Measurements from ENCODE around the gene MUSTN1. TPM values are rescaled to one million over a fixed set of nuclear protein-coding genes. Genes with fewer than 3 reads are reported as not detected.

The MUSTN1 gene
- polyA plus RNA-seq (2013): 0.78 and 0.96 TPM in 2 replicates

GRCh38 chr3:52834871-52835501, at the start of gene MUSTN1:
MUSTN1 (minus strand) TSS chr3:52835019; CDS start chr3:52834948, 71 bp downstream.
- Histone ChIP-seq H3K79me2 (ENCODE audit: control insufficient read depth, insufficient read depth, low read length, poor library complexity) (no peaks in the 10 kb centered on the region), H3K4me1 (ENCODE audit: control insufficient read depth in 1 of 2, insufficient read depth in 2 of 2, low read length in 2 of 2) (no peaks in the 10 kb centered on the region), H3K4me2 (ENCODE audit: low read length) (no peak within 1 kb of the TSS), H2AFZ (ENCODE audit: insufficient read depth, low read length, poor library complexity) (no peak within 1 kb of the TSS), H2BK120ac (ENCODE audit: insufficient read depth, low read length, poor library complexity) (no peak within 1 kb of the TSS), H3K27ac (ENCODE audit: low read depth, low read length) (no peak within 1 kb of the TSS), H2BK5ac (ENCODE audit: low read depth, low read length, poor library complexity) (no peak within 1 kb of the TSS), H3K36me3 (ENCODE audit: control insufficient read depth in 1 of 2, insufficient read depth in 2 of 2, low read length in 2 of 2) (peaks cover 0 to 6% of the 10 kb centered on the region in 2 experiments), H3K4me3 (ENCODE audit: low read depth, low read length) (no peak within 1 kb of the TSS), H3K23ac (ENCODE audit: low read length) (no peak within 1 kb of the TSS), H4K12ac (ENCODE audit: low read depth, low read length) (no peak within 1 kb of the TSS), H4K91ac (ENCODE audit: low read depth, low read length) (no peak within 1 kb of the TSS), H2AK5ac (ENCODE audit: low read length) (no peak within 1 kb of the TSS), H3K27me3 (ENCODE audit: insufficient read depth, low read length) (no peaks in the 10 kb centered on the region), H3K18ac (ENCODE audit: low read length) (no peak within 1 kb of the TSS), H3K4ac (ENCODE audit: low read depth, low read length) (no peak within 1 kb of the TSS), H3K79me1 (ENCODE audit: low read length) (no peaks in the 10 kb centered on the region), H3K9ac (ENCODE audit: low read length) (no peak within 1 kb of the TSS), H3K14ac (ENCODE audit: low read length) (no peak within 1 kb of the TSS), H4K8ac (ENCODE audit: low read depth, low read length) (no peak within 1 kb of the TSS), H3K9me3 (ENCODE audit: insufficient read depth, low read depth, low read length) (no peaks in the 10 kb centered on the region), H2BK12ac (ENCODE audit: low read length) (no peak within 1 kb of the TSS)
- no CpG with 5 or more reads among the region's 11 CpGs for WGBS (ENCODE audit: extremely low coverage, insufficient coverage, insufficient read length)
- no peak for DNase-seq

GRCh38 chr3:52882377-52882776, 47.6 kb upstream of the MUSTN1 start:
- DNase-seq: no peak
- no CpG with 5 or more reads among the region's 4 CpGs for WGBS (ENCODE audit: extremely low coverage, insufficient coverage, insufficient read length)
- Histone ChIP-seq H2AK5ac (ENCODE audit: low read length) (no peak overlapping the region), H3K27ac (ENCODE audit: low read depth, low read length) (no peak overlapping the region), H3K4me1 (ENCODE audit: control insufficient read depth in 1 of 2, insufficient read depth in 2 of 2, low read length in 2 of 2) (no peaks in the 10 kb centered on the region), H3K4me2 (ENCODE audit: low read length) (no peak overlapping the region), H3K36me3 (ENCODE audit: control insufficient read depth in 1 of 2, insufficient read depth in 2 of 2, low read length in 2 of 2) (no peaks in the 10 kb centered on the region), H3K79me2 (ENCODE audit: control insufficient read depth, insufficient read depth, low read length, poor library complexity) (no peaks in the 10 kb centered on the region), H3K9ac (ENCODE audit: low read length) (no peak overlapping the region), H3K9me3 (ENCODE audit: insufficient read depth, low read depth, low read length) (no peaks in the 10 kb centered on the region), H3K27me3 (ENCODE audit: insufficient read depth, low read length) (no peaks in the 10 kb centered on the region), H3K14ac (ENCODE audit: low read length) (no peak overlapping the region), H2BK120ac (ENCODE audit: insufficient read depth, low read length, poor library complexity) (no peak overlapping the region), H2BK5ac (ENCODE audit: low read depth, low read length, poor library complexity) (no peak overlapping the region), H2BK12ac (ENCODE audit: low read length) (no peak overlapping the region), H3K18ac (ENCODE audit: low read length) (no peak overlapping the region), H3K79me1 (ENCODE audit: low read length) (no peaks in the 10 kb centered on the region), H4K12ac (ENCODE audit: low read depth, low read length) (no peak overlapping the region), H2AFZ (ENCODE audit: insufficient read depth, low read length, poor library complexity) (no peak overlapping the region), H4K91ac (ENCODE audit: low read depth, low read length) (no peak overlapping the region), H4K8ac (ENCODE audit: low read depth, low read length) (no peak overlapping the region), H3K4ac (ENCODE audit: low read depth, low read length) (no peak overlapping the region), H3K4me3 (ENCODE audit: low read depth, low read length) (no peak overlapping the region), H3K23ac (ENCODE audit: low read length) (no peak overlapping the region)

- Histone ChIP-seq H3K79me2 (ENCODE audit: control insufficient read depth, insufficient read depth, low read length, poor library complexity) (no peaks in the 10 kb centered on the region), H3K4me3 (ENCODE audit: low read depth, low read length) (no peak overlapping the region), H3K4ac (ENCODE audit: low read depth, low read length) (no peak overlapping the region), H4K12ac (ENCODE audit: low read depth, low read length) (no peak overlapping the region), H3K14ac (ENCODE audit: low read length) (no peak overlapping the region), H2BK12ac (ENCODE audit: low read length) (no peak overlapping the region), H3K9me3 (ENCODE audit: insufficient read depth, low read depth, low read length) (no peaks in the 10 kb centered on the region), H2AFZ (ENCODE audit: insufficient read depth, low read length, poor library complexity) (no peak overlapping the region), H3K4me1 (ENCODE audit: control insufficient read depth in 1 of 2, insufficient read depth in 2 of 2, low read length in 2 of 2) (no peaks in the 10 kb centered on the region), H2BK5ac (ENCODE audit: low read depth, low read length, poor library complexity) (no peak overlapping the region), H3K9ac (ENCODE audit: low read length) (no peak overlapping the region), H3K27ac (ENCODE audit: low read depth, low read length) (no peak overlapping the region), H3K23ac (ENCODE audit: low read length) (no peak overlapping the region), H3K18ac (ENCODE audit: low read length) (no peak overlapping the region), H3K4me2 (ENCODE audit: low read length) (no peak overlapping the region), H3K36me3 (ENCODE audit: control insufficient read depth in 1 of 2, insufficient read depth in 2 of 2, low read length in 2 of 2) (no peaks in the 10 kb centered on the region), H4K91ac (ENCODE audit: low read depth, low read length) (no peak overlapping the region), H3K27me3 (ENCODE audit: insufficient read depth, low read length) (no peaks in the 10 kb centered on the region), H4K8ac (ENCODE audit: low read depth, low read length) (no peak overlapping the region), H2AK5ac (ENCODE audit: low read length) (no peak overlapping the region), H2BK120ac (ENCODE audit: insufficient read depth, low read length, poor library complexity) (no peak overlapping the region), H3K79me1 (ENCODE audit: low read length) (no peaks in the 10 kb centered on the region)
- DNase-seq: no peak
- WGBS (ENCODE audit: extremely low coverage, insufficient coverage, insufficient read length): no CpG with 5 or more reads among the region's 4 CpGs
These were observed 47.1 kb upstream of the MUSTN1 start for GRCh38 chr3:52881871-52882270.

GRCh38 chr3:52880474-52880873, 45.7 kb upstream of the MUSTN1 start:
- H2BK5ac ChIP-seq (ENCODE audit: low read depth, low read length, poor library complexity): no peak overlapping the region
- no peak overlapping the region for H2BK120ac ChIP-seq (ENCODE audit: insufficient read depth, low read length, poor library complexity)
- no peak overlapping the region for H4K91ac ChIP-seq (ENCODE audit: low read depth, low read length)
- no peaks in the 10 kb centered on the region for H3K79me2 ChIP-seq (ENCODE audit: control insufficient read depth, insufficient read depth, low read length, poor library complexity)
- no peak overlapping the region for H3K23ac ChIP-seq (ENCODE audit: low read length)
- no peaks in the 10 kb centered on the region for H3K79me1 ChIP-seq (ENCODE audit: low read length)
- H3K9me3 ChIP-seq (ENCODE audit: insufficient read depth, low read depth, low read length): no peaks in the 10 kb centered on the region
- no peak overlapping the region for H4K8ac ChIP-seq (ENCODE audit: low read depth, low read length)
- no peak overlapping the region for H3K4me2 ChIP-seq (ENCODE audit: low read length)
- no peak overlapping the region for H2BK12ac ChIP-seq (ENCODE audit: low read length)
- H3K36me3 ChIP-seq (ENCODE audit: control insufficient read depth in 1 of 2, insufficient read depth in 2 of 2, low read length in 2 of 2): no peaks in the 10 kb centered on the region
- no peak overlapping the region for H3K4me3 ChIP-seq (ENCODE audit: low read depth, low read length)
- no CpG with 5 or more reads among the region's 3 CpGs for WGBS (ENCODE audit: extremely low coverage, insufficient coverage, insufficient read length)
- no peak overlapping the region for H3K4ac ChIP-seq (ENCODE audit: low read depth, low read length)
- no peak overlapping the region for H4K12ac ChIP-seq (ENCODE audit: low read depth, low read length)
- no peak for DNase-seq
- no peak overlapping the region for H3K14ac ChIP-seq (ENCODE audit: low read length)
- no peak overlapping the region for H3K18ac ChIP-seq (ENCODE audit: low read length)
- no peaks in the 10 kb centered on the region for H3K27me3 ChIP-seq (ENCODE audit: insufficient read depth, low read length)
- H3K27ac ChIP-seq (ENCODE audit: low read depth, low read length): no peak overlapping the region
- H2AFZ ChIP-seq (ENCODE audit: insufficient read depth, low read length, poor library complexity): no peak overlapping the region
- no peak overlapping the region for H2AK5ac ChIP-seq (ENCODE audit: low read length)
- H3K4me1 ChIP-seq (ENCODE audit: control insufficient read depth in 1 of 2, insufficient read depth in 2 of 2, low read length in 2 of 2): peaks cover 0 to 2% of the 10 kb centered on the region in 2 experiments
- H3K9ac ChIP-seq (ENCODE audit: low read length): no peak overlapping the region
